Left lobe of liver (tissue), 2 donors: ENCODE data around the gene PARD3. TPM values are rescaled to one million over a fixed set of nuclear protein-coding genes. Genes with fewer than 3 reads are reported as not detected.
"Not testable (repeated sequence)": the region's sequence is repeated elsewhere in the genome, so short reads cannot be mapped to it uniquely, and the experiment has no call there.

Experiments used
- ATAC-seq: fragments of 200-7000 bp; cut with Tn5 transposase; one replicate; pipeline ENCODE4 v1.9.1; 2020; ENCODE audit warnings: mild to moderate bottlenecking, moderate library complexity
- DNase-seq: peaks from one replicate; pipeline ENCODE4 v3.0.0-alpha.2; 2020; ENCODE audit warnings: low spot score
- total RNA-seq: library from RNA; stranded (reverse); gene quantifications from one replicate; pipeline ENCODE4 v1.2.1, GENCODE V29; 2021
- donor health status: DM: no; HTN: no; CAD: no; lungs with moderate emphysema.
- donor health status: DM: no; HTN: yes; CAD: no.

Gene PARD3
- total RNA-seq, 1 donor from 2014 or later = 19.1 TPM

GRCh38 chr10:34746094-34746493 is 69.0 kb downstream of the PARD3 start:
- peak; percentile 68 for DNase-seq

GRCh38 chr10:34745244-34745643 is 69.9 kb downstream of the PARD3 start:
- no peak for DNase-seq

More at GRCh38 chr10:34746094-34746493, 69.0 kb downstream of the PARD3 start:
- peak; percentile 95 for ATAC-seq

GRCh38 chr10:34744590-34744989 is 70.5 kb downstream of the PARD3 start:
- DNase-seq = no peak
- no peak for ATAC-seq

More at GRCh38 chr10:34745244-34745643, 69.9 kb downstream of the PARD3 start:
- no peak for ATAC-seq

- ATAC-seq (no peak), DNase-seq (no peak)
Observed at GRCh38 chr10:34743814-34744213, 71.3 kb downstream of the PARD3 start.

- no peak for ATAC-seq
Observed at GRCh38 chr10:34742456-34742855, 72.6 kb downstream of the PARD3 start.

GRCh38 chr10:34741087-34741486 is 74.0 kb downstream of the PARD3 start:
- not testable (repeated sequence) for DNase-seq, ATAC-seq

More at GRCh38 chr10:34742456-34742855, 72.6 kb downstream of the PARD3 start:
- no peak for DNase-seq

- no peak for ATAC-seq
Observed at GRCh38 chr10:34740321-34740720, 74.8 kb downstream of the PARD3 start.

GRCh38 chr10:34739915-34740314 is 75.2 kb downstream of the PARD3 start:
- ATAC-seq = peak; percentile 6
- DNase-seq = no peak

More at GRCh38 chr10:34740321-34740720, 74.8 kb downstream of the PARD3 start:
- DNase-seq = no peak

- ATAC-seq (no peak), DNase-seq (no peak)
Observed at GRCh38 chr10:34737772-34738169, 77.3 kb downstream of the PARD3 start.

GRCh38 chr10:34736976-34737771 is 77.9 kb downstream of the PARD3 start:
- DNase-seq (peak; percentile 55), ATAC-seq (peak; percentile 88)

- no peak for DNase-seq
- no peak for ATAC-seq
Observed at GRCh38 chr10:34734918-34735317, 80.2 kb downstream of the PARD3 start.

- no peak for ATAC-seq
- DNase-seq = no peak
Observed at GRCh38 chr10:34732926-34733325, 82.2 kb downstream of the PARD3 start.

- ATAC-seq (no peak), DNase-seq (no peak)
Observed at GRCh38 chr10:34731885-34732701, 83.0 kb downstream of the PARD3 start.

- ATAC-seq (peak; percentile 55), DNase-seq (no peak)
Observed at GRCh38 chr10:34731213-34731612, 83.9 kb downstream of the PARD3 start.

GRCh38 chr10:34730726-34731125 is 84.4 kb downstream of the PARD3 start:
- no peak for DNase-seq
- no peak for ATAC-seq

GRCh38 chr10:34729619-34730018 is 85.5 kb downstream of the PARD3 start:
- no peak for ATAC-seq
- DNase-seq = no peak

GRCh38 chr10:34728361-34728760 is 86.7 kb downstream of the PARD3 start:
- ATAC-seq (no peak), DNase-seq (no peak)

GRCh38 chr10:34727595-34728033 is 87.5 kb downstream of the PARD3 start:
- DNase-seq = peak; percentile 64
- peak; percentile 77 for ATAC-seq

GRCh38 chr10:34726862-34727261 is 88.2 kb downstream of the PARD3 start:
- DNase-seq (no peak), ATAC-seq (no peak)

- ATAC-seq = peak; percentile 92
- peak; percentile 60 for DNase-seq
Observed at GRCh38 chr10:34723750-34724149, 91.3 kb downstream of the PARD3 start.

GRCh38 chr10:34722404-34722803 is 92.7 kb downstream of the PARD3 start:
- ATAC-seq (no peak), DNase-seq (no peak)
